PFSK-1 (cell line): ENCODE data around the gene UTS2R.

Experiments
- POLR2AphosphoS5 ChIP-seq: IDR thresholded peaks from 2 replicates; pipeline ENCODE4 v1.6.1; 2012; ENCODE audit warnings: low read depth, mild to moderate bottlenecking, control low read depth, low read length, moderate library complexity
- SIN3A ChIP-seq: IDR thresholded peaks from 2 replicates; pipeline ENCODE4 v1.6.1; 2012; ENCODE audit warnings: mild to moderate bottlenecking, low read length, moderate library complexity, borderline replicate concordance; ENCODE audit not compliant: insufficient read depth
- TAF1 ChIP-seq: IDR thresholded peaks from 2 replicates; pipeline ENCODE4 v1.6.1; 2012; ENCODE audit warnings: low read length, control low read depth, borderline replicate concordance; ENCODE audit not compliant: insufficient read depth

- TF ChIP-seq SIN3A (no peak), POLR2AphosphoS5 (no peak), TAF1 (no peak)
Observed at GRCh38 chr17:82342361-82343079, 29.0 kb upstream of the UTS2R start.
